HepG2 (cell line): ENCODE data around the gene MBTPS1. TPM values are rescaled to one million over a fixed set of nuclear protein-coding genes. Genes with fewer than 3 reads are reported as not detected.

Experiments used
- ARNT ChIP-seq: fragments of 450-650 bp; IDR thresholded peaks from 2 replicates; pipeline ENCODE4 v1.6.1; 2017
- ASH2L ChIP-seq: fragments of 300-600, 200-600 bp; sonication (generic); IDR thresholded peaks from 2 replicates; pipeline ENCODE4 v1.7.0; 2017; ENCODE audit warnings: low read depth, mild to moderate bottlenecking, moderate library complexity, mixed read lengths, low read length; ENCODE audit not compliant: insufficient read length
- CENPT ChIP-seq: sonication (generic); formaldehyde crosslinking; IDR thresholded peaks from 2 replicates; pipeline ENCODE4 v1.8.0; 2022; ENCODE audit warnings: low read depth, mild to moderate bottlenecking, moderate library complexity, missing genetic modification reagents
- FOXO1 ChIP-seq: sonication (generic); formaldehyde crosslinking; IDR thresholded peaks from 2 replicates; pipeline ENCODE4 v1.4.0; 2020; ENCODE audit warnings: missing genetic modification reagents
- HNRNPUL1 ChIP-seq: fragments of 200-400 bp; formaldehyde crosslinking; IDR thresholded peaks from 2 replicates; pipeline ENCODE4 v1.6.1; 2017; ENCODE audit warnings: low read depth, mild to moderate bottlenecking, low read length, moderate library complexity
- HOXA9 ChIP-seq: sonication (generic); formaldehyde crosslinking; IDR thresholded peaks from 2 replicates; pipeline ENCODE4 v1.8.1; 2022; ENCODE audit warnings: missing genetic modification reagents, mild to moderate bottlenecking, moderate library complexity, borderline replicate concordance
- KLF16 ChIP-seq, 2 experiments: sonication (generic) in 1 of 2; formaldehyde crosslinking in 1 of 2; IDR thresholded peaks; 2 replicates each; pipeline versions ENCODE4 v1.6.1 to v1.8.0; 2016 to 2023; ENCODE audit warnings: missing genetic modification reagents in 2 of 2, missing compliant biosample characterization in 1 of 2
- MAZ ChIP-seq, 2 experiments: sonication (generic) in 1 of 2; formaldehyde crosslinking in 1 of 2; IDR thresholded peaks; 2 replicates each; pipeline versions ENCODE4 v1.5.0 to v1.6.1; 2012 to 2020; ENCODE audit warnings: low read depth in 2 of 2, mild to moderate bottlenecking in 2 of 2, borderline replicate concordance in 1 of 2, improper control_type of control experiment in 1 of 2, low read length in 1 of 2, missing genetic modification reagents in 1 of 2, moderate library complexity in 1 of 2
- NFYB ChIP-seq: sonication (generic); formaldehyde crosslinking; IDR thresholded peaks from 2 replicates; pipeline ENCODE4 v1.4.0; 2020; ENCODE audit warnings: missing genetic modification reagents
- PCBP2 ChIP-seq: fragments of 200-400 bp; formaldehyde crosslinking; optimal IDR thresholded peaks from 2 replicates; pipeline ENCODE3; 2018; ENCODE audit warnings: low read length, low read depth; ENCODE audit not compliant: poor library complexity, severe bottlenecking
- RARG ChIP-seq: sonication (generic); formaldehyde crosslinking; IDR thresholded peaks from 2 replicates; pipeline ENCODE4 v1.4.0; 2020; ENCODE audit warnings: low read depth, mild to moderate bottlenecking, missing genetic modification reagents
- SMARCE1 ChIP-seq: fragments of 450-650 bp; IDR thresholded peaks from 2 replicates; pipeline ENCODE4 v1.6.1; 2017; ENCODE audit warnings: borderline replicate concordance
- SP4 ChIP-seq: sonication (generic); formaldehyde crosslinking; IDR thresholded peaks from 2 replicates; pipeline ENCODE4 v1.8.1; 2023; ENCODE audit warnings: mild to moderate bottlenecking, missing genetic modification reagents
- STAG1 ChIP-seq: sonication (generic); formaldehyde crosslinking; IDR thresholded peaks from 2 replicates; pipeline ENCODE4 v1.4.0; 2020; ENCODE audit warnings: missing genetic modification reagents
- TMF1 ChIP-seq: sonication (generic); formaldehyde crosslinking; IDR thresholded peaks from 2 replicates; pipeline ENCODE4 v1.8.1; 2022; ENCODE audit warnings: low read depth, missing genetic modification reagents
- ZNF274 ChIP-seq: sonication (generic); formaldehyde crosslinking; IDR thresholded peaks from 2 replicates; pipeline ENCODE4 v1.5.1; 2020; ENCODE audit warnings: mild to moderate bottlenecking, missing genetic modification reagents
- ZNF275 ChIP-seq: sonication (generic); formaldehyde crosslinking; IDR thresholded peaks from 2 replicates; pipeline ENCODE4 v1.8.0; 2022; ENCODE audit warnings: missing genetic modification reagents, mild to moderate bottlenecking, inconsistent platforms, borderline replicate concordance
- ZNF33A ChIP-seq: sonication (generic); formaldehyde crosslinking; IDR thresholded peaks from 2 replicates; pipeline ENCODE4 v1.5.1; 2020; ENCODE audit warnings: missing genetic modification reagents, mild to moderate bottlenecking, moderate library complexity, borderline replicate concordance
- ZNF512B ChIP-seq: sonication (generic); formaldehyde crosslinking; IDR thresholded peaks from 2 replicates; pipeline ENCODE4 v1.5.1; 2020; ENCODE audit warnings: missing genetic modification reagents, mild to moderate bottlenecking, borderline replicate concordance
- ZNF549 ChIP-seq: sonication (generic); formaldehyde crosslinking; IDR thresholded peaks from 2 replicates; pipeline ENCODE4 v1.5.0; 2020; ENCODE audit warnings: missing genetic modification reagents
- ZNF556 ChIP-seq: sonication (generic); formaldehyde crosslinking; IDR thresholded peaks from 2 replicates; pipeline ENCODE4 v1.4.0; 2020; ENCODE audit warnings: mild to moderate bottlenecking, missing genetic modification reagents, borderline replicate concordance
- ZNF629 ChIP-seq: sonication (generic); formaldehyde crosslinking; conservative IDR thresholded peaks from 2 replicates; pipeline ENCODE4 v1.5.0; 2020; ENCODE audit warnings: missing genetic modification reagents
- ZNF704 ChIP-seq: sonication (generic); formaldehyde crosslinking; IDR thresholded peaks from 2 replicates; pipeline ENCODE4 v1.8.1; 2023; ENCODE audit warnings: mild to moderate bottlenecking, inconsistent platforms, moderate library complexity, missing genetic modification reagents, borderline replicate concordance
- ZNF772 ChIP-seq: sonication (generic); formaldehyde crosslinking; IDR thresholded peaks from 2 replicates; pipeline ENCODE4 v1.5.0; 2020; ENCODE audit warnings: mild to moderate bottlenecking, missing genetic modification reagents
- polyA plus RNA-seq, 8 experiments: library from polyadenylated mRNA; depleted of rRNA in 3 of 8; stranded (reverse) in 7 of 8; unstranded in 1 of 8; fragments of >200 nt; fragmentation: Illumina TruSeq in 4 of 8; extraction: Trizol in 4 of 8; gene quantifications; 2 replicates each; pipeline versions ENCODE4 v1.2.1 to v1.2.3, GENCODE V29; 2011 to 2016; ENCODE audit warnings: low read depth in 4 of 8, missing spikeins in 1 of 8, mixed read lengths in 1 of 8; ENCODE audit not compliant: insufficient read depth in 1 of 8
- total RNA-seq, 5 experiments: library from RNA; depleted of rRNA; stranded (reverse); fragments of >200 nt; fragmentation: Illumina TruSeq; extraction: Trizol; gene quantifications; 2 replicates each; pipeline ENCODE4 v1.2.3, GENCODE V29; 2016; ENCODE audit warnings: low read depth in 1 of 5

MBTPS1 gene
- total and polyA plus RNA-seq, 2 of the 13 experiments (the other 11 are each of a cell fraction or from before 2014, with no cell fraction given) = 56.7 to 91.3 TPM

GRCh38 chr16:84116720-84117493, at the start of gene MBTPS1 (continued):
- no peak for TF ChIP-seq SMARCE1
- TF ChIP-seq ZNF512B (CRISPR knock-in tag) = no peak; the same call in 1 of the 2 replicates
- peak; percentile 69; the same call in 1 of the 2 replicates for TF ChIP-seq ZNF704
- peak; percentile 86; the same call in 1 of the 2 replicates for TF ChIP-seq ZNF33A (CRISPR knock-in tag)
- TF ChIP-seq PCBP2 = no peak
- TF ChIP-seq ARNT = no peak
- no peak for TF ChIP-seq RARG (CRISPR knock-in tag)
- peak; percentile 11; the same call in 1 of the 2 replicates for TF ChIP-seq ZNF549 (CRISPR knock-in tag)
- TF ChIP-seq STAG1 (CRISPR knock-in tag) = no peak; the same call in 1 of the 2 replicates
- TF ChIP-seq TMF1 (CRISPR knock-in tag) = peak; percentile 25; the same call in 1 of the 2 replicates
- TF ChIP-seq HNRNPUL1 = peak; percentile 70; the same call in 1 of the 2 replicates
- TF ChIP-seq ASH2L = peak; percentile 90
- TF ChIP-seq ZNF772 = peak; percentile 72; the same call in 1 of the 2 replicates
- TF ChIP-seq NFYB (CRISPR knock-in tag) = peak; percentile 50
- TF ChIP-seq HOXA9 (CRISPR knock-in tag) = no peak
- TF ChIP-seq FOXO1 = peak; percentile 92
- TF ChIP-seq ZNF629 (CRISPR knock-in tag) = no peak
- peak; percentile 24; the same call in 1 of the 2 replicates for TF ChIP-seq ZNF556 (CRISPR knock-in tag)
- TF ChIP-seq MAZ (IDR thresholded peaks at IDR 0.05; ENCODE audit: borderline replicate concordance, low read depth, low read length) = peak; percentile 75; the same call in 1 of the 2 replicates
- TF ChIP-seq MAZ (CRISPR knock-in tag; IDR thresholded peaks at IDR 0.05; ENCODE audit: low read depth) = peak; percentile 98
- TF ChIP-seq ZNF275 (CRISPR knock-in tag) = 0 out of 2 replicates have a peak, but pooled peaks have one; percentile 4
- peak in 1 of 2 experiments; percentile 96; a peak in 2 of 4 replicates for TF ChIP-seq KLF16 (CRISPR knock-in tag; IDR thresholded peaks at IDR 0.05)
- TF ChIP-seq ZNF274 (CRISPR knock-in tag) = peak; percentile 94
- TF ChIP-seq SP4 (CRISPR knock-in tag) = peak; percentile 79
- peak; percentile 79; the same call in 1 of the 2 replicates for TF ChIP-seq CENPT (CRISPR knock-in tag)
